HG03066 (cell line): ENCODE measurements around the gene ARL17B.
"Not testable (repeated sequence)": the region's sequence is repeated elsewhere in the genome, so short reads cannot be mapped to it uniquely, and the experiment has no call there.

Experiments
- ATAC-seq: cut with Tn5 transposase; IDR thresholded peaks from one replicate; pipeline ENCODE4 v1.9.1; 2021; ENCODE audit warnings: low read depth; ENCODE audit not compliant: unreplicated experiment

Gene ARL17B

DNA sequence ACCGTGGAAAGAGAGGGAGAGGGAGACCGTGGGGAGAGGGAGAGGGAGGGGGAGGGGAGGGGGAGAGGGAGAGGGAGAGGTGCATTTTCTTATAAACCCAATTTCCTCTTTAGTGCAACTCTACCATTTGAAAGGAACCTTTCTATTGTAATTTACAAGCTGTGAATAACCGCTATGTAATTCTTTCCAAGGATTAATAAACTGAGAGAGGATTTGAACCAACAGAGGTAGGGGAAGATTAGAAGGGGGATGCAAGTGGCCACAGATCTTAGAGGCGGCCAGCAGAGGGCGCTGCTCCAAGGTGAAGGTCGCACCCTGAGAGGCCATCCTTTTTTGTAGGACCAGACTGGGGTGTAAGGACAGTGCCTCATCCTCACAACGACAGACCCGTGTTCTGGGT is 107.8 kb downstream of the ARL17B start:
- ATAC-seq = not testable (repeated sequence)

- ATAC-seq = not testable (repeated sequence)
These were observed 108.8 kb downstream of the ARL17B start for GRCh38 chr17:46252804-46253203.

DNA sequence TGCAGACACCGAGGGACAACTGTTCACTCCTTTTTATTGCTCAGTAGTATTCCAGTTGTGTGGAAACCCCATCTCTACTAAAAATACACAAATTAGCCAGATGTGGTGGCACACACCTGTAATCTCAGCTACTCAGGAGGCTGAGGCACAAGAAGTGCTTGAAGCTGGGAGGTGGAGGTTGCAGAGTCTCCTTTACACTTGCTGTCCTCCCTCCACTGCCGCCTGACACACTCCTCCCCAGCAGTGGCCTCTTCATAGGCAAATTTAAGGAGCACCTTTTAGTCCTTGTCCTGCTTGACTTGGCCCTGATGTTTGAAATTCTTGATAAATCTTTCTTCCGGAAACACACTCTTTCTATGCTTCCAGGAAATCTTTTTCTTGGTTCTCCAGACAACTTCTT is 112.4 kb downstream of the ARL17B start:
- not testable (repeated sequence) for ATAC-seq

GRCh38 chr17:46244949-46245768 is 116.4 kb downstream of the ARL17B start:
- not testable (repeated sequence) for ATAC-seq

DNA sequence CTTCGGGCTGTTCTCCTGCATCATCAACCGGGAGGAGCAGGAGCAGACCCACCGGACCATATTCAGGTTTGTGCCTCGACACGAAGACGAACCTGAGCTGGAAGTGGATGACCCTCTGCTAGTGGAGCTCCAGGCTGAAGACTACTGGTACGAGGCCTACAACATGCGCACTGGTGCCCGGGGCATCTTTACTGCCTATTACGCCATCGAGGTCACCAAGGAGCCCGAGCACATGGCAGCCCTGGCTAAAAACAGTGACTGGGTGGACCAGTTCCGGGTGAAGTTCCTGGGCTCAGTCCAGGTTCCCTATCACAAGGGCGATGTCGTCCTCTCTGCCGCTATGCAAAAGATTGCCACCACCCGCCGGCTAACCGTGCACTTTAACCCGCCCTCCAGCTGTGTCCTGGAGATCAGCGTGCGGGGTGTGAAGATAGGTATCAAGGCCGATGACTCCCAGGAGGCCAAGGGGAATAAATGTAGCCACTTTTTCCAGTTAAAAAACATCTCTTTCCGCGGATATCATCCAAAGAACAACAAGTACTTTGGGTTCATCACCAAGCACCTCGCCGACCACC is 117.1 kb downstream of the ARL17B start:
- not testable (repeated sequence) for ATAC-seq

DNA sequence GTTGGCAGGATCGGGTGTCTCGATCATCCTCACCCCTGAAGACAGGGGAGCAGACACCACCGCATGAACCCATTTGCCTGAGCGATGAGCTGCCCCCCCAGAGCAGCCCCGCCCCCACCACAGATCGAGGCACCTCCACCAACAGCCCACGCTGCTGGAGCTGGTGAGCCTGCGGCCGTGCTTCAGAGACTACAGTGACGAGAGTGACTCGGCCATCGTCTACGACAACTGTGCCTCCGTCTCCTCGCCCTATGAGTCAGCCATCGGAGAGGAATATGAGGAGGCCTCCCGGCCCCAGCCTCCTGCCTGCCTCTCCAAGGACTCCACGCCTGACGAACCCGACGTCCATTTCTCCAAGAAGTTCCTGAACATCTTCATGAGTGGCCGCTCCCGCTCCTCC is 117.6 kb downstream of the ARL17B start:
- not testable (repeated sequence) for ATAC-seq

- ATAC-seq = not testable (repeated sequence)
These were observed 118.1 kb downstream of the ARL17B start for GRCh38 chr17:46243505-46243904.

DNA sequence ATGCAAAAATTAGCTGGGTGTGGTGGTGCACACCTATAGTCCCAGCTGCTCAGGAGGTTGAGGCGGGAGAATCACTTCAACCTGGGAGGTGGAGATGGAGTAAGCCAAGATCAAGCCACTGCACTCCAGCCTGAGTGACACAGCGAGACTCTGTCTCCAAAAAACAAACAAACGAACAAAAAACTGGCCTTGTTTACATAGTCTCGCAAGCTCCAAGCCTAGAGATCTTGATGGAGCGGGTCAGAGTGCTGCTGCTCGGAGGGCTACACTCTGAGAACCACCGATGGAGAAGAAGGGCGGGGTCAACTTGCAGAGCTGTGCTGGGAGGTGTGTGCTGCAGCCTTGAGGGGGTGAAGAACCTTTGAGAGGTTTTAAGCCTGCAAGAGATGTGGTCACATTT is 130.2 kb downstream of the ARL17B start:
- not testable (repeated sequence) for ATAC-seq

- peak; percentile 98 for ATAC-seq
These were observed 136.2 kb downstream of the ARL17B start for GRCh38 chr17:46225274-46225794.

GRCh38 chr17:46224864-46225263 is 136.7 kb downstream of the ARL17B start:
- ATAC-seq = peak; percentile 33
